Head of caudate nucleus (tissue), 42 donors: ENCODE measurements around the gene CRACR2A.

Experiments used
- DNase-seq, 42 donors: peaks; one replicate each; pipeline versions ENCODE4 v3.0.0 to v3.0.0-alpha.2; 2020 to 2021; ENCODE audit warnings: mixed read lengths in 7 of 42
- intact Hi-C: fragments of 100-400 bp; cut with DNase I; formaldehyde crosslinking; loops from one replicate; pipeline ENCODE4 v1.15.0; 2022

CRACR2A gene

DNA sequence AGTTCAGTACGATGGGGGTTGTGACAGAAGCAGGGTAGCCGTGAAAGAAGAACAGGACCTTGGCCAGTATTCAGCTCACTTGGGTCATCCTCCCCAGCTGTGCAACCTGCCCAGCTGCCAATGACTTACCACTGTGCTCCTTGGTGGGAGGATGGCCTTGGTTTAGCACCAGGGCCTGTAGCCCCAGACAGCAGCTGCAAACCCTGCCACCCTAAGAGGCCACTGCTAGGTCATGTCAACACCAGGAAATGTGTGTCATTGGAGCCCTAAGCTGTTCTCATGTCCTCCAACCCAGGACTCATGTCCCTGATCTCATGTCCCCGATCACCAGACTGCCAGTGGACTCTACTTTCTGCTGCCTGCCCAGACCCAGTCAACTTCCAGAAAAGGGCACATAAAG lies 3.0 kb upstream of the CRACR2A start:
- intact Hi-C loops: no loop called here

DNA sequence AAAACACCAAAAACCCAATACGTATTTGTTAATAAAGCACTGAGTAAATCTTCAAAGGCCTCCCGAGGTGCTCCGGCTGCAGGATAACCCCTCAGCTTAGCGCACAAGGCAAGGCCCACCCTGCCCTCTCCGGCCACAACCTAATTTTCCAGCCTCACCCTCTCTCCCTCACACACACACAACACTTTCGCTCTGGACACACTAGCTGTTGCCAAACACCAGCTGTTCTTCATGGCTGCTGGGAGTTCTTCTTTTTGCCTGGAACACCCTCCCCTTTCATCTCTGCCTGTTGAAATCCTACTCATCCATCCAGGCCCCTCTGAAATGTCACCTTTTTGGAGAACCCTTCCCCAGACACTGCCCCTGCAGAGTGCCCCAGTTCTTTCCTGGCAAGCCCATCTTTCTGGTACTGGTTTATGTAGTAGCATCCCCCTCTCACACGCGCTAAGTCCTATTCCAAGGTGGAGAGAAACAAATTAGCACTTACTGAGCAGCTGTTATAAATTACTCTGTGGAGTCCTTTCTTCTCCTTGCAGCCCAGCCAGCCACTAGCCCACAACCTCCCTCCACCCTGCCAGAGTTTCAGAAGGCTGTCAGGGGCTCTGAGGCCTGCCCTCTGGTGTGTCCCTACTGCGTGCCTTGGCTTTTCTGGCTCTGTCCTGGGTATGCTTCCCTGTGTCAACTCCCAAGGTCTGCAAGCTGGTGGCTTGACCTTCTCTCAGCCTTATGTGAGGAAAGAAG lies 805 bp upstream of the CRACR2A start:
- intact Hi-C loops: no loop called here
- DNase-seq: no peak

More for the DNA sequence above, 3.0 kb upstream of the CRACR2A start:
- DNase-seq: no peak

DNA sequence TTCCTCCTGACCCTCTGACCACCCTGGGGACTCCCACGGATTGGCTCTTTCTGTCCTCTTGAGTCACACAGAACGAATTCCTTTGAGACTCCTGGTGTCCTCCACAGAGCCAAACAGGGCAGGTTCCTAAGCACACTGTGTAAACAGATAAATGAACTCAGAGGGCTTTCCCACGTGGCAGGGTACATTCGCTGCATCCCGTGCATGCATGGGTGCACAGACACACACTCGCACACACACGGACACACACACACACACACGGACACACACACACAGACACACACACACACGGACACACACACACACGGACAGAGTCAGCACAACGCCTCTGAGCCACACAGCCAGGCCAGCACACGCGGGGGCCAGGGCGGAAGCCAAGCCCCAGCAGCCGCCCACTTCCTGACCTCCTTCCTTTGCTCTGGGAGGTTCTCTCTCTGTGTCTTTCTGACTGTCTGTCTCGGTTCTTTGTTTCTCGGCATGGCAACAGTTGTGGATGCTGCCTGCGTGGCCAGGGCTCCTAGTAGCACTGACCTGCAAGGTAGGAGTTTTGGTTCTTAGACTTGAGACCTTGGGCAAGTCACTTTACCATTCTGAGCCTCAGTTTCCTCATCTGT lies 706 bp downstream of the CRACR2A start:
- DNase-seq: peak in 1 of 42 donors; percentile 18

DNA sequence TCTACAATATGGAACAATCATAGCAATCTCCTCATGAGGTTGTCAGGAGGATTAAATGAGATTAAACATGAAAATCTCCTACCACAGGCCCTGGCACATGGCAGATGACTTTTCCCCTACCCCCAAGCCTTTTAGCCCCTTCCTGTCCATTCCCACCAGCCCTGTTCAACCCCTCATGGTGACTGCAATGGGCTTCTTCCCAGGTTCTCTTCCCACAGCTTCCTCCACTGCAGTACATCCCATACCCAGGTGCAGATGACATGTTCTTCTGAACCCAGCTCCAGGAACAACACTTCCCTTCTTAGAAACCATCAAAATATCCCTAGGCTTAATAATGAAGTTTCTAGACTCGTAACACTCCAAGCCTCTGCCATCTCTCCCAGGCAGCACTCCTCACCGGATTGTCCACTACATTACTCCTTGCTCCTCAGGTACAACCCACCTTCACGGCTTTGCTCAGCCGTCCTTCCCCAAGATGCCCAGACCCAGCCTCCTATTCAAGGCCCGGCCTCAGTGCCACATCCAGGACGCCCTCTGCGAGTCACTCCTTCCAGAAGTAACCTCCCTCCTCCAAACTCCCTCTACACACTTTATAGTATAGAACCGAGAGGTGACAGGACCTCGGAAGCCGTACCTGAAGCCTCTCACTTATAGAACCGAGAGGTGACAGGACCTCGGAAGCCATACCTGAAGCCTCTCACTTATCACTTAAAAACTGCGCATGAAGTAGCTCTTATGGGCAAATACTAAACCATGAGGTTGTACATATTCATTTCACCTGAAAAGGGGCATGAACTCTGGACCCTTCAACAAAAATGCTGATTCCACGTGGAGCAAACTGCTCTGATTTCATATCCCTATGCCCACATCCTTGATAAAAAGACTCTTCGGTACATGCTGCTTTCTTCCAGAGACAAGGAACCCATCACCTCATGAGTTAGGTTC lies 1.5 kb downstream of the CRACR2A start:
- peak in 1 of 42 donors; percentile 27 for DNase-seq
- intact Hi-C loops: no loop called here

More for the DNA sequence above, 706 bp downstream of the CRACR2A start:
- intact Hi-C loops: no loop called here

DNA sequence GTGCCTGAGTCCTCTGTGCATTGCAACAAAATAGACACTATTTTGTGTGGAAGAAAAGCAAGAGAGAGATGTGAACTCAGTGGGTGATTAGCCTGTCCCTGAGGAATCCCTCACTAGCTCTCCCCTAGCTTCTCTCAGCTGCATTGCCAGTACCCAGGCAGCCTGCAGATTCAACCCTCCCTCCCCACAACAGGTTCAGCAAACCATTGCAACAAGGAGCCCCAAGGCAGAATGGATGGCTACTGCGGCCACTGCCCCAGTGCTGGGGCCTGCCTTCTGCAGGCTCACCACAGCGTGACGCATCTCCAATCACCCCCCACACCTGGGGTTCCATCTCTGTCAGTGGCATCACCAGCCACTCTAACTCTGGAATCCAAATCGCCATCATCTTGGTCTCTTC lies 2.3 kb downstream of the CRACR2A start:
- peak in 1 of 42 donors; percentile 22 for DNase-seq
- intact Hi-C loops: no loop called here

DNA sequence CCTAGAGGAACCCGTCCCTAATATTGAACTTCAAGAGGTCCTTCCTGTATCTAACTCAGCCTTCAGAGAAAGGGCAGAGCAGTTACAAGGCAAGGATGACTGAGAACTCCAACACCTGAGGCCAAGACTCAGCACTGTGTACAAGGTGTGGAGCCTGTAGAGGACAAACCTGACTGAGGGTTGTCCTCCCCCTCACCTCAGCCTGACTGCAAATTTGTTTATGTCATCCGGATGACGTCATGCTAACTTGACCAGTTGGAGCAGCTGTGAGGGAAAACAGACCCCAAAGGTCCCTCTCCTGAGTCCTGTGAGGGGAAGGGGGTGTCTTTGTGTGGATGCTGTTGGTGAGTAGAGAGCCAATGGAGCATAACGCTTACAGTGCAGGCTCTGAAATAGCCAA lies 4.3 kb downstream of the CRACR2A start:
- DNase-seq: no peak
- intact Hi-C loops: no loop called here

DNA sequence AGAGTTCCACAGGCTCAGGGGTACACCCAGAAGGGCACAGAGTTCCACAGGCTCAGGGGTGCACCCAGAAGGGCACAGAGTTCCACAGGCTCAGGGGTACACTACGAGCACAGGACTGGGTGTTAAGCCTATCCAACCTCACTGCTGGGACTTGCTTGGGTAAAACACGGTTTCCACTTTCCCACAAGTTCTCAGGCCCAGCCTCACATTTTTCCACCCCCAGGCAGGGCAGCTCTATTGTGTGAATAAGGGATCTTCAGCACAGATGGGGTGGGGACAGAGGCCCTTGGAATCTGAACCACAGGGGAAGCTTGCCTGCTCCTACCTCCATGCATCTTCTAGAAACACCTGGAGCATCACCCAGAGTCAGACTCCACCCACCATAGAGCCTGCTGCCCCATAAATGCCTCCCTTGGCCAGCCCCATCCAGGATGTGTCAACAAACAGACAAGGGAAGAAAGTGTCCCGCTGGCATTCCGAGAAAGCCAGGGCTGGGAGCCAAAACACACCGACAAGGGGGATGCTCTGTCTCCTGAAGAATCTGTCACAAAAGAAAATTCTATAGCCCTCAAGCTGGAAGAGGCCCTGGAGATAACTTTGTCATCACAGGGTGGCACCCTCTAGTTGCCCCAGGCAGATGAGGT lies 4.8 kb downstream of the CRACR2A start:
- DNase-seq: no peak
- intact Hi-C loops: no loop called here

DNA sequence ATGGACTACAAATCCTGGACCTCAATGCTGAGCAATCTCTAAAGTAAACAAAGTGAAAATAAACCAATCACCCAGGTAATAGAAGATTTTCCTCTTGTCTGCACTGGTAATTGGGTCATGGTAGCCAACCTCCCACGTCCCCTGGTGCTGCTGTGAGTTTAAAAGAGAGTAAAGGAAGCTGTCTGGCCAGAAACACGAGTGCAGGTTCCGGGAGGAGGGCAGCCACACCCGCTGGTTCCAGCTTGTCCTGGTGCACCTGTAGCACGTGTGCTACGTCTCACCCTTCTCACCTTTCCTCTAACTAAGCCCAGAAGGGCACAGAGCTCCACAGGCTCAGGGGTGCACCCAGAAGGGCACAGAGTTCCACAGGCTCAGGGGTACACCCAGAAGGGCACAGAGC lies 5.4 kb downstream of the CRACR2A start:
- intact Hi-C loops: no loop called here
- DNase-seq: no peak

DNA sequence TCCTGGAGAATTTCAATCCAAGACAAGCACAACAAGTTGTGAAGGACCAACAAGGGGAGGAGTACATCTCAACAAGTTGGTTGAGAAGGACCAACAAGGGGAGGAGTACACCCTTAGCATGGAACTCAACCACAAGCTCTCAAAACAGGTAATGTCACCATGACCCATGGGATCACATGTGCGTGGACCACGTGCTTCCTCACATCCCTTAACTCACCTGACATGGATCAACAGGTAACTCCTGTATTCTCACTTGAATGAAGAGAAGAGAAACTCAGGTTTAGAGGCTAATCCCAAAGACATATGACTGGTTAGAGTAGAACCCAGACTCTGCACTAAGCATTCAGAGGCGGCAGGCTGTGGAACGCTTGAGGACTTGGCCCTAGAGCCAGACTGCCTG lies 6.2 kb downstream of the CRACR2A start:
- DNase-seq: no peak
- intact Hi-C loops: no loop called here

DNA sequence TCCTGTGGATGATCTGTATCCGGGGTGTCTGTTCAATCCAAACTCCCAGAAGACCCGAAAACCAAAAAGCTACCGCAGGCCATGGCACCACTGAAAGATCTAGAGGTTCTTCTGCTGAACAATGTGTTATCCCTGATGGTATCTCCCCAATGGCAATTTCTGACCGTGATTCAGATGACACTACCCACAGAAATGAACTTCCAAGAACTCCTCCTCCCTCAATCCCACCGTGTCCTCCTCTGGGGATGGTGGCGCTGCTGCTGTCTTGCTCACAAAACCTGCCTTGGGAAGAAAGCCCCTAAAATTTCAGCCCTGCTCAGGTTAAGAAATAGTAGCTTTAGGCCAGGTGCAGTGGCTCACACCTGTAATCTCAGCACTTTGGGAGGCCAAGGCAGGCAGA lies 7.8 kb downstream of the CRACR2A start:
- intact Hi-C loops: no loop called here
- DNase-seq: no peak

DNA sequence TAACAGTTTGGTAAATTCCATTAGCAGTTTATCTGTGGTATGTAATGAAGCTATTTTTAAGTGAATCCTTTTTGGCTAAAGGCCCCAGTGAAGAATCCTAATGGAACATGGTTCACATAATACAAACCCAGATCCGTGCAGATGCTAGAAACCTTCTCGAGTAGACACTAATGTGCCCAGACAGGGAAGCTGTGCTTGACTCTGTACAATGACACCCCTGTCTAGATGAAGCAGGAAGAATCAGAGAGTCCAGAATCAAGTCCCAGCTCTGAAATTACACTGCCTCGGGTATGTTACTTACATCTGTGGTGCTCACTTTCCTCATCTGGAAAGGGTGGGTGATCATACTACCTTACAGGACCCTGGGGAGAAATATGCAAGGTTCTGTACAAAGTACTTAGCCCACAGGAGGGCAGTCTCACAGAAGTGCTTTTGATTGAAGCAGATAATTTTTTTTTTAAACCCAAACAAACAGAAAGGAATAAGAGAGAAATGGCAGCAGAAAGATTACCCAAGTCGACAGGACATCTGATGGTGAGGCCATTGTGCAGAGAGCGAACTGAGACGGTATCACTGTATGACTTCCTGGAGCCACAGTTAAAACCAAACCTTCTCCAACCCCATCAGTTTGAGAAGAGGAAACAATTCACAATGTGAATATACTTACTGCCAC lies 8.5 kb downstream of the CRACR2A start:
- intact Hi-C loops: no loop called here
- no peak for DNase-seq

DNA sequence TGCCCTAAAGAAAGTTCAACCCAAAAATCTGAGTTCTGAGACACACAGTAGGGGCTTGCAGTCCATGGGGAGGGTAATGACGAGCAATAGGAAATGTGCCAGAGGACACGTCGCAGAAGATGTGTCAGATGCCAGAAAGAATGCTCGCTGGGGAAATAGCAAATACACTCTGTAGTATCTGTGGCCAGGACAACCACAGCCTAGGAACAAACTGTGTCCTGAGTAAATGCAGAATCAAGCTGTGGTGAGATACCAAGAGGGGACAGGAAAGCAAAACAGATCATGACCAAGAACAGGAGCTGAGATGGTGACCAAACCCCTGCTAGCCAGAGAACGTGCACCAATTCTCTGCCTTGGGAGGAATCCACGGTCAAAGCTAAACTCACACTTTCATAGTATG lies 9.1 kb downstream of the CRACR2A start:
- intact Hi-C loops: no loop called here
- no peak for DNase-seq

DNA sequence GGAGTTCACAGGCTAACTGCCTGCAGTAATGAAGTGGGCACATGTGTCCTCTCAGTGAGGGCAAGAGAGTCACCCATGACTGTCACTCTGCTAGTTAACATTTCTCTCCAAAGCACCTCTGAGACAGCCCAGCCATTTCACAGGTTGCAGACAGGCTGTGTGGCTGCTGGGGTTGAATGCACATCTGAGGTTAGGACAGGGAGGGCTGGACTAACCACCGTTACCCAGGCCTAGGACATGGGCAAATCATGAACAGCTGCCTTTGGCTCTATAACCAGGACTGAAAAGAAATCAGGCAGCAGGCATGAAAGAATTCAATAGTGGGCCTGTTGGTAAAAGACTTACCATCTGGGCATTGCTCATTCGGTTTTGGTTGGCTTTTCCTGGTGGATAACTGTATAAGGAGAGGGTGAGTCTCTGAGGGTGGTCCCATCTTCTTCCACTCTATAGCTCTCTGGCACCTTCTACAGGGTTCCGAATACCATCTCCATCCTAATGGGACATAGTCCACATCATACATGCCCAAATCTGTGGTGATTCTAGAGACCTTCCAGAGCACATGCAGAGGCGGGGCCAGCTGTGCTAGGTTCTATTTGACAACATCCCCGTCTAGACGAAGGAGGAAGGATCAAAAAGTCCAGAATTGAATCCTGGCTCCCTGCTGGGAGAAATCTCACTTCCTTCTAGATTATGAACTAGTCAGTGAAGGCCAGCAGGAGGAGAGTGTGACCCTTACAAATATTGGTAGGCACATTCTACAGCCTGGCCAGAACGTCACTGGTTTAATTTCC lies 10.8 kb downstream of the CRACR2A start:
- intact Hi-C loops: no loop called here
- no peak for DNase-seq

DNA sequence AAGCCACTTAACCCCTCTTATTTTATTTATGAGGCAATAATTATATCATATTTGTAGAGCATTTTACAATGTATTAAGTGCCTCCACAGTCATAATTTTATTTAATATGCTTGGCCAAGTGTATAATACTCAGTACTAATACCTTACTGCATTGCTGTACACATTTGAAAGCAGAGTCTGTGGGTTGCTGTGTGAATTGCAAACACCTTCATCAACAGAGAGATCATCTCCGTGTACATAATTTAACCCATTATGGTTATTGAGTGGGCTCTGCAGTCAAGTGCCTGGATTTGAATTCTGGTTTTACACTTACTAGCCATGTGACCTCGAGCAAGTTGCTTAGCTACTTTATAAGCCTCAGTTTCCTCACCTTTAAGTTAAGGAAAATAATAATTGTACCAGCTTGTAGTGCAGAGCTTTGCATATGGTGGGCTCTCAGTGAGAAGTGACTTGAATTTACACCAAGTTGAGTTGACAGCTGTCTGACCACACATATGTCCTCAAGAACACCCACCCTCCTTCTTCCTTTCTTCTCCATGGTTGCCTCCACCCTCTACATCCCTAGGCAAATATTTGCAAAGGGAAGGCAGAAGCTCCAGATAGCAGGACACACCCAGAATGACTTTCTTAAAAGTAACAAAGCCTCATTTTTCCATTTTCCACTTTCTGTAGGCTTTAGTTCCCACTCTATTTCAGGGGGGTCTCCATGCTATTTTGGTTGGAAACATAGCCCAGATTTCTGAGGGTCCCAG lies 12.3 kb downstream of the CRACR2A start:
- DNase-seq: no peak
- intact Hi-C loops: no loop called here

DNA sequence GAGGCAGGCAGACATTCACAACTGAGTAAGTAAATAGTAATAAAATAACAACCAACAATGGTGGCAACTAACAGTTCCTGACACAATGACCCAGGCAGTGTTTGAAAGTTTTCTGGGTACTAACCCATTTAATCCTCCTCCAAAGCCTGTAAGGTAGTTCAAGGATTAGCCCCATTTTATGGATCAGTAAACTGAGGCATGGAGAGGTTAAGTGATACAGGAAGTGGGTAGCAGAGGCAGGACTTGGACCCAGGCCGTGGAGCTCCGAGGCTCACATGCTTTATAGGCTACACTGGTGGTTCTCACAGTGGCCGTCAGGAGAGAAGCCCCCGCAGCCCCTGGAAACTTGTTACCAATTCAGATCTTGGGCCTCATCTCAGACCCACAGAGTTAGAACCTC lies 17.5 kb downstream of the CRACR2A start:
- no peak for DNase-seq
- intact Hi-C loops: no loop called here

DNA sequence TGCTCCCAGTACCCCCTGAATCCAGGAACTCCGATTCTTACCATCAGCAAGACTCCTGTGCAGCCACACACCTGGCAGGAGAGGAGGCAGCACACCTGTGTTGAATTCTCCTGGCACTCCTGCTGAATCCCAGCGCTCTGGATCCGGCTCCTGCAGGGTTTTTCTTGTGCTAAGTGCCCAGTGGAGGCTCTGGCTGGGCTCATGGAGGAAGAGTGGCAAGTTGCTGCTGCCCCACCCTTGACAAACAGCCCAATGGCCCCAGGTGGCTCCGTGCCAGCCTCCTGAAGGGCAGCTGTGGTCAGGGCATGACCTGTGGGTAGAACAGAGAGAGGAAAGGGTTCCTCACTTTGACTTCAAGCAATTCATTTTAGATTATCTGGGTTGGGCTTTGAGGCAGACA lies 20.0 kb downstream of the CRACR2A start:
- intact Hi-C loops: no loop called here
- DNase-seq: no peak

DNA sequence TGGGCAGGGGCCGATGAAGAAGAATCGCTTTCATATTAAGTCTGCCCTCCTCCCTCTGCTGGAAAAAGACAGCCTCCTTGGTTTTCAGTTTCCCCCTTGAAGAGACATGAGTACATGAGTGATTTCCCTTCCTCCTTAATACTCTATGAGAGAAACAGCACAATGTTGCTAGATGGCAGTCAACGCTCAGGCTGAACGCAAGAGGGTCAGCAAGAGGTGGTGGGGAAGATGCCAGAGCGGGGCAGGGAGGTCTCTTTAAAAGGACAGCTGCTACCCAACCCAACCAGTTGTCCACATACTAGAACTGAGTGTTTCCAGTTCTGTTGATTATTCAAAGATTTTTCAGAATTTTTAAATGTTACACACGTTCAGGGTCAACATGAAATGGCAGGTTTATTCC lies 22.8 kb downstream of the CRACR2A start:
- intact Hi-C loops: no loop called here
- DNase-seq: no peak
